ENCODE results near the gene NFIX.

DNA sequence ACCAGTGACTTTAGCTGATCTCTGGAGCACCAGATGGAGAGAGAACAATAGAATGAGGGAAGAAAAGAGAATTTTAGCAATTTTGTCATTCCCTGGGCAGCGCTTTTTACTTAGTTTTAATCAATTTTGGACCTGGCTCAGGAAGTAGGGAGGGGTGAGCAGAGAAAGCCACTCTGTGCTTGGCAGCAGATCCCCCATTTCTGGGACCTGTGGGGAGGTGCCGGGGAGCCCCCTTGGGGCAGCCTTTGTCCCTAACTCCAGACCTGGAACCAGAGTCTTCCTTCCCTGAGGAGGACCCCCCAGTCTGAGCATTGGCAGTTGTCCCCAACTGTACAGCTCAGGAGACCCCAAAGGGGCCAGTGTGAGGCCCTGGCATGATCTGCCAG, 96.9 kb downstream of the NFIX start:
- no peak for TF ChIP-seq POLR2A (IDR thresholded peaks at IDR 0.05; ENCODE audit: low read depth, low read length)
- TF ChIP-seq, protein P1, sequence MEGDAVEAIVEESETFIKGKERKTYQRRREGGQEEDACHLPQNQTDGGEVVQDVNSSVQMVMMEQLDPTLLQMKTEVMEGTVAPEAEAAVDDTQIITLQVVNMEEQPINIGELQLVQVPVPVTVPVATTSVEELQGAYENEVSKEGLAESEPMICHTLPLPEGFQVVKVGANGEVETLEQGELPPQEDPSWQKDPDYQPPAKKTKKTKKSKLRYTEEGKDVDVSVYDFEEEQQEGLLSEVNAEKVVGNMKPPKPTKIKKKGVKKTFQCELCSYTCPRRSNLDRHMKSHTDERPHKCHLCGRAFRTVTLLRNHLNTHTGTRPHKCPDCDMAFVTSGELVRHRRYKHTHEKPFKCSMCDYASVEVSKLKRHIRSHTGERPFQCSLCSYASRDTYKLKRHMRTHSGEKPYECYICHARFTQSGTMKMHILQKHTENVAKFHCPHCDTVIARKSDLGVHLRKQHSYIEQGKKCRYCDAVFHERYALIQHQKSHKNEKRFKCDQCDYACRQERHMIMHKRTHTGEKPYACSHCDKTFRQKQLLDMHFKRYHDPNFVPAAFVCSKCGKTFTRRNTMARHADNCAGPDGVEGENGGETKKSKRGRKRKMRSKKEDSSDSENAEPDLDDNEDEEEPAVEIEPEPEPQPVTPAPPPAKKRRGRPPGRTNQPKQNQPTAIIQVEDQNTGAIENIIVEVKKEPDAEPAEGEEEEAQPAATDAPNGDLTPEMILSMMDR (IDR thresholded peaks at IDR 0.05; ENCODE audit: extremely low read depth in 1 of 2, insufficient read depth in 1 of 2, low read depth in 1 of 2, low read length in 2 of 2): no peak
- no peak for TF ChIP-seq MYC (IDR thresholded peaks at IDR 0.05; ENCODE audit: low read depth, low read length)
- TF ChIP-seq, protein P2, sequence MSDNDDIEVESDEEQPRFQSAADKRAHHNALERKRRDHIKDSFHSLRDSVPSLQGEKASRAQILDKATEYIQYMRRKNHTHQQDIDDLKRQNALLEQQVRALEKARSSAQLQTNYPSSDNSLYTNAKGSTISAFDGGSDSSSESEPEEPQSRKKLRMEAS (IDR thresholded peaks at IDR 0.05; ENCODE audit: insufficient read depth, insufficient read length): no peak
- TF ChIP-seq POLR2AphosphoS5 (IDR thresholded peaks at IDR 0.05; ENCODE audit: insufficient read depth, low read depth, low read length): no peak
- no peak for TF ChIP-seq JUN (IDR thresholded peaks at IDR 0.05; ENCODE audit: borderline replicate concordance, insufficient read depth, insufficient read length, low read depth)

All from endothelial cell of umbilical vein (primary cell).